HG02759 (cell line): ENCODE measurements around the gene CPHXL2.
A peak's percentile ranks its signal among the peaks of the same experiment; 100 is the strongest.

ENCODE experiments used
- ATAC-seq: cut with Tn5 transposase; IDR thresholded peaks from one replicate; pipeline ENCODE4 v1.9.1; 2021; ENCODE audit warnings: mild to moderate bottlenecking, moderate library complexity; ENCODE audit not compliant: unreplicated experiment

Gene CPHXL2

GRCh38 chr16:75644240-75645012 is 32.4 kb downstream of the CPHXL2 start:
- no peak for ATAC-seq

- no peak for ATAC-seq
These were observed 36.2 kb downstream of the CPHXL2 start for GRCh38 chr16:75640598-75640997.

GRCh38 chr16:75635036-75635435 is 41.8 kb downstream of the CPHXL2 start:
- no peak for ATAC-seq

GRCh38 chr16:75632857-75633256 is 44.0 kb downstream of the CPHXL2 start:
- no peak for ATAC-seq

GRCh38 chr16:75630052-75630451 is 46.8 kb downstream of the CPHXL2 start:
- no peak for ATAC-seq

GRCh38 chr16:75629132-75629531 is 47.7 kb downstream of the CPHXL2 start:
- no peak for ATAC-seq

- ATAC-seq: no peak
These were observed 48.5 kb downstream of the CPHXL2 start for GRCh38 chr16:75628351-75628750.

GRCh38 chr16:75627851-75628250 is 49.0 kb downstream of the CPHXL2 start:
- ATAC-seq: no peak

GRCh38 chr16:75626806-75627205 is 50.0 kb downstream of the CPHXL2 start:
- no peak for ATAC-seq

- no peak for ATAC-seq
These were observed 51.9 kb downstream of the CPHXL2 start for GRCh38 chr16:75624921-75625334.

- ATAC-seq: peak; percentile 94
These were observed 53.8 kb downstream of the CPHXL2 start, which contains the start of gene ADAT1 for GRCh38 chr16:75622761-75623605. ADAT1 (minus strand) TSS chr16:75623281; CDS start chr16:75620799, 2,482 bp downstream.

- ATAC-seq: no peak
These were observed 55.7 kb downstream of the CPHXL2 start for GRCh38 chr16:75621170-75621477.

GRCh38 chr16:75620326-75621169 is 56.3 kb downstream of the CPHXL2 start:
- ATAC-seq: no peak

- no peak for ATAC-seq
These were observed 58.0 kb downstream of the CPHXL2 start for GRCh38 chr16:75618780-75619179.

- ATAC-seq: no peak
These were observed 59.7 kb downstream of the CPHXL2 start for GRCh38 chr16:75617121-75617520.

GRCh38 chr16:75616521-75617010 is 60.2 kb downstream of the CPHXL2 start:
- ATAC-seq: no peak

GRCh38 chr16:75615619-75616018 is 61.2 kb downstream of the CPHXL2 start:
- ATAC-seq: no peak

GRCh38 chr16:75614066-75614897 is 62.5 kb downstream of the CPHXL2 start:
- no peak for ATAC-seq
